Stimulated activated CD4-positive, alpha-beta T cell treated with anti-CD3 and anti-CD28 coated beads, Interleukin-1b, Interleukin-23, amount 100 ng/mL, for 1 hour (primary cell): Measurements from ENCODE around the gene WDR55.
"Not testable (repeated sequence)": the region's sequence is repeated elsewhere in the genome, so short reads cannot be mapped to it uniquely, and the experiment has no call there.

Source experiments
- DNase-seq, 2 donors: peaks; one replicate each; pipeline ENCODE4 v3.0.0-alpha.2; 2020; ENCODE audit warnings: low read depth in 2 of 2

The WDR55 gene

DNA sequence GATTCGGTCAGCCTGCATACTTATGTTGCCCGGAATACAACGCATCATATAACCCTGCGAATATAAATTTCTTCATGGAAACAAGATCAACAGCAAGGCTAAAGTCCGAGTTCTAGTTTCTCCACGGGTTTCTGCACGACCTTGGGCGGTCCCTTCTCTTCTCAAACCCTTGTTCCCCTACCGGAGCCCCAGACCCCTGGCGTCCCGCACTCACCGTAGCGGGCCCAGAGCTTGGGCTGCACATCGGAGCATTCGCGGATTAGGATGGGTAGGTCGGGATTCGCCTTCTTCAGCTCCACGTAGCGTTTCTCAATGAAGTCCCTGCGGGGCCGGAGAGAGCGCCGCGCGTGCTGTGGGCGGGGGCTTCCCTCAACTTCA is 17.7 kb upstream of the WDR55 start:
- DNase-seq = no peak

- DNase-seq = no peak
Observed at GRCh38 chr5:140658870-140659269, 5.8 kb upstream of the WDR55 start.

DNA sequence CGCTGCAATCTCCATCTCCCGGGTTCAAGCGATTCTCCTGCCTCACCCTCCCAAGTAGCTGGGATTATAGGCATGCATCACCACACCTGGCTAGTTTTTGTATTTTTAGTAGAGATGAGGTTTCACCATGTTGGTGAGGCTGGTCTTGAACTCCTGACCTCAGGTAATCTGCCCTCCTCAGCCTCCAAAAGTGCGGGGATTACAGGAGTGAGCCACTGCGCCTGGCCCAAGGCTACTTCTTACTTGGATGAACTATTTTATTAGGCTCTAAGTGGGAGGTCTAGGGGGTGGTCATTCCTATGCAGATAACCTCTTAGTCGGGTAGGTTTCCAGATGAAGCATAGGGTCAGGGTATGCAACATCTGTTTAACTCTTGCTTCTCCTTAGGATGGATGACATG is 4.3 kb upstream of the WDR55 start:
- not testable (repeated sequence) for DNase-seq

DNA sequence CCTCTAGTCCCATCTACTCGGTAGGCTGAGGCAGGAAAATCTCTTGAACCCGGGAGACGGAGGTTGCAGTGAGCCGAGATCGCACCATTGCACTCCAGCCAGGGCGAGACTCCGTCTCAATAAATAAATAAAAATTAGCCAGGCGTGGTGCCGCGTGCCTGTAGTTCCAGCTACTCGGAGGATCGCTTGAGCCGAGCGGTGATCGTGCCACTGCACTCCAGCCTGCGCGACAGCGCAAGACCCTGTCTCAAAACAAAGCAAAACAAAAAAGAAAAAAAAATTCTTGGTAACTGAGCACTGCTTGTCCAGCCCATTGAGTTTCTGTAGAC is 710 bp upstream of the WDR55 start:
- DNase-seq = no peak

- DNase-seq = not testable (repeated sequence)
Observed at GRCh38 chr5:140671035-140671434, 6.3 kb downstream of the WDR55 start.

GRCh38 chr5:140671472-140672125 is 6.9 kb downstream of the WDR55 start:
- no peak for DNase-seq

DNA sequence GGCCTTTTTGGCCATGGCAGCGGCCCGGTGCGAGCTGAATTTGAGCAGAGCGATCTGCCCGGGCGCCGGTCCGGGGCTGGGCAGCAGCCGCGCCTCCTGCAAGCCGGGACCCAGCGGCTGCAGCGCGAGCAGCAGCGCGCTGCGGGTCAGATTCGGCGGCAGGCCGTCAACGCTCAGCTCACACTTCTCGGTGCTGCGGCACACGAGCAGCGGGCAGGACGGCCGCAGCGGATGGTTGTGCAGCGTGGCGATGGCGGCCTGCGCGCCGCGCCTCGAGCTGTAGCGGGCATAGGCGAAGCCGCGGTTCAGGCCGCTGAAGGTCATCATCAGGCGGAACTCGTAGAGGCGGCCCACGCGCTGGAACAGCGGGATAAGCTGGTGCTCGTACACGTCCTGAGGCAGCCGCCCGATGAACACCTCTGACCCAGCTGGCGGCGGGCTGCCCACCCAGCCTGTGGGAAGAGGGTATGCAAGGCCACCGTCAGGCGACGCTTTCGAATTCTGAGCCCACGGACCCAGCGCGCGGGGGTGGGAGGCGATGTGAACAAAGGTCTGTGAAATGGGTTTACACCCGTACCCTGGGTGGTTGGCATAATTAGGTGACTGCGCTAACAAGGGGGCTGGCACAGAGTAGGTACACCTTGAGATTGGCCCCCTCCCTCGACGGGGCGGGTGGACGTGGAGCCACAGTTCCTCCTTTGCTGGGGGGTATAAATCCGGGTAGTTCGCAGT is 7.9 kb downstream of the WDR55 start:
- no peak for DNase-seq

DNA sequence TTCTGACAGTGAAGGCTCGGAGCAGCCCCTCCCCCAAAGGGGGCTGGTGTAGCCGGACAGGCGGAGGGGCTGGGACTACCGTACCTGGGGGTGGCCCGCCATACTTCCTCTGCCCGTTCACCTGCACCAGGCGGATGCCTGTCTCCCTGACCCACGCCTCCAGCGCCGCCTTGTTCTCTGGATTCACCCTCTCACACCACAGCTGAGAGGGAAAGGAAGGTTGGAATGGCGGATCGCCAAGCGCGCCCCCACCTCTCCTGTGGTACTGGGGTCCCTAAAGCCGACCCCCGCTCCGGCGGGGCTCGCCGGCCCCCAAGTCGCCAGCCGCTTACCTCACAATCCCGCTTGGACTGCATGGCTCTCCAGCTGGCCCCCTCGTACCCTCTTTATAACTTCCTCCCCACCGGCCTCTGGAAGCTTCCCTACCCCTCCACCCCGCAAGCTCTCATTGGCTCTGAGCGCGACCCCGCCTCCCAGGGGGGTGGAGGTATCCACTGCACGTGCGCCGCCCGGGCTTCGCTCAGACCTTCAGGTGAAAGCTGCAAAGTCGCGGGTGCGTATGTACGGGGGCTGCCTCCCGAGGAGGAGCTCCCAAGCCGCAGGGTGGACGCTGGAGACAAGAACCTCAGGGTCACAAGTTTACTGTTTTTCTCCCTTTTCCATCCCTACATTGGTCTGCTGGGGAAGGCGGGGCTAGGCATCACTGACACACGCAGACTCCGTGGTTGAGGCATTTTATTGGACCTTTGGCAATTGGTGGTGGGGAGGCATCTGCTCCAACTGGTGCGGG is 8.7 kb downstream of the WDR55 start, which contains the start of gene DND1:
DND1 (minus strand) TSS at position 390 of the 790 bp plus-strand sequence; CDS start at position 356, 34 bp downstream.
- DNase-seq = no peak

DNA sequence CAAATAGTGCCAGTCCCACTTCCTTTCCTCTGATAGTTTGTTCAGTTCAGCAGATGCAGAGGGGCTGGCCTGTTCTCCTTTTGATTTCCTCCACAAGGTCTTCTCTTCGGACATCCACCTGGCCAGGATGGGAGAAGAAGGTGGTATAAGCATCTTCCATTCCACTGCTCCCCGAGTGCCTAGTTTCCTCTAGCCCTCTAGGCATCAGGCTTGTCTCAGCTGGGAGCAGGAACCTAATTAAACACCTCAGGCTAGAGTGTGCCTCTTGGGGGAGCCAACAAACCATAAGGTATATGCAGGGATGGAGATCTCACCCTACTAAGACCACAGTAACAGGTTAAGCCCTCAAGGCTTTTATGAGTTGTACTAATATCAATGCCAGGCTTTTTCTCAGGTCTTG is 9.5 kb downstream of the WDR55 start:
- no peak for DNase-seq

- no peak for DNase-seq
Observed at GRCh38 chr5:140674629-140675028, 9.9 kb downstream of the WDR55 start.

DNA sequence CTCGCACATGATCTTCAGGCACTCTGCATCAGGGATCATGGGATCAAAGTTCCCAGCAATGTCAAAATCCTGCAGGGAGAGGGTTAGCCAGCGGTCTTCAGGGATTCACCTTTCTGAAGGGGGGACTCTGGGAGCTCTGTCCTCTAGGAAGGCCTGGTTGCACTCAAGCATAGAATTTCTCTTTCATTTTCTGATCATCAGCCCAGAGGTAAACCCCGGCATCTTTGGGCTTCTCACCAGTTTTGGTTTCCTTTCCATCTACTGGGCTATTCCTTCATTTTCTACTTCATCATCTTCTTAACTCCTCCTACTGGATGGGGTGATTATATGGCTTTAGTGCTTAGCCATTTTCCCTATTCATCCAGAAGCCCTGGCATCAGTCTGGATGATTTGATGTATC is 13.2 kb downstream of the WDR55 start:
- DNase-seq = no peak

- DNase-seq = no peak
Observed at GRCh38 chr5:140678993-140679392, 14.3 kb downstream of the WDR55 start.

DNA sequence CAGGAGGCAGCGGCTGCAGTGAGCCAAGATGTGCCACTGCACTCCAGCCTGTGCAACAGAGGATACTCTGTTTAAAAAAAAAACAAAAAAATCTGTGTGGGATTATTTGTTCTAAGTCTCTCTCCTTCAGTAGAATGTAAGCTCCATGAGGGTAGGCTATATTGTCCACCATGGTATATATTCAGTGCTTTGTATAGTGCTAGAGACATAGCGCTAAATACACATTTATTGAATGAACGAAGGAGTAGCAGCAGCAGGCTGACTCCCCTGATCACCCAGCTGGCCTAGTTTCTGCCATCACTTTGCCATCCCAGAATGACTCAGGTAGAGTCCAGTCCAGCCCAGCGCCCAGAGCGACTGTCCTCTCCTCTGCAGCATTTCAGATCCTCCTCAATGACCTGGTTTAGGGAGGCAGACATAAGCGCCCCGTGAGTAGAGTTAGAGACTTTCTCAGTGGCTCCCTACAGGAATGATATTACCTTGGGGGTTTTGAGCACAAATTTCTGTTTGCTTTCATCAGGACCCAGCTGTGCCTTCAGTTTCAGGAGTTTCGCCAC is 25.8 kb downstream of the WDR55 start:
- no peak for DNase-seq

- DNase-seq = peak; percentile 54 to 59
Observed at GRCh38 chr5:140690941-140691924, 26.5 kb downstream of the WDR55 start, which contains the start of the genes HARS1 and HARS2. HARS1 (minus strand) TSS chr5:140691370; CDS start chr5:140691304, 66 bp downstream. HARS2 (plus strand) TSS chr5:140691455; CDS start chr5:140691649, 194 bp downstream.

DNA sequence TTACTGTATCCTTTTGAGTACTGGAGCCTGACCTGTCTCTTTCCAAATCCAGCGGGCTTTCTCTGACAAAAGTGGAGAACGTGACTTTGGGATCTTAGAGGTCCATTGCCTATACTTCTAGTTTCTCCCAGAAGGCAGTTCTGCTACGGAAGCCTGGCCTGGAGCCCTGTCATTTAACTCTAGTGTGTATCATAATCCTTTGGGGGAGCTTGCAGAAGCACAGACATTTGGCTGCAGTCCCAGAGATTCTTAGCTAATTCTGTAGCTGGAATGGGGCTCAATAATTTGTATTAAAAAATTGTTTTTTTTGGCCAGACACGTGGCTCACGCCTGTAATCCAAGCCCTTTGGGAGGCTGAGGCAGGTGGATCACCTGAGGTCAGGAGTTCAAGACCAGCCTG is 29.6 kb downstream of the WDR55 start:
- no peak for DNase-seq

DNA sequence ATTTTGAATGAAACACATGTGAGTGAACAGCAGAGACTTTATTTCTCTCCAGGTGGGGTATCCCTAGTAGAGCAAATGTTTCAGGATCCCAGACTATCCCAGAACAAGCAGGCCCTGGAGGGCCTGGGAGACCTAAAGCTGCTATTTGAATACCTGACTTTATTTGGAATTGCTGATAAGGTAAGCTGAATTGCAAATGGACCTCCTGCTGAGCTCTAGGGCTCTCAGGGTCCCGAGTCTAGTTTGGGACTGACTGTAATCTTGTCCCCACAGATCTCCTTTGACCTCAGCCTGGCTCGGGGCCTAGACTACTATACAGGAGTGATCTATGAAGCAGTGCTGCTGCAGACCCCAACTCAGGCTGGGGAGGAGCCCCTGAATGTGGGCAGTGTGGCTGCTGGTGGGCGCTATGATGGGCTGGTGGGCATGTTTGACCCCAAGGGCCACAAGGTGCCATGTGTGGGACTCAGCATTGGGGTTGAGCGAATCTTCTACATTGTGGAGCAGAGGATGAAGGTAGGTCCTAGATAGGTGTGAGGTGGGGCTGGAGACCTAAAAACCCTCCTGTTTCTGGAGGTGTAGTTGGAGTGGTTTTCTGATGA is 32.3 kb downstream of the WDR55 start:
- DNase-seq = no peak

GRCh38 chr5:140700177-140701144 is 35.8 kb downstream of the WDR55 start, which contains the start of gene ZMAT2:
ZMAT2 (plus strand) TSS chr5:140700447; CDS start chr5:140700461, 14 bp downstream.
- peak; percentile 70 for DNase-seq

- no peak for DNase-seq
Observed at GRCh38 chr5:140707812-140708211, 43.1 kb downstream of the WDR55 start.

DNA sequence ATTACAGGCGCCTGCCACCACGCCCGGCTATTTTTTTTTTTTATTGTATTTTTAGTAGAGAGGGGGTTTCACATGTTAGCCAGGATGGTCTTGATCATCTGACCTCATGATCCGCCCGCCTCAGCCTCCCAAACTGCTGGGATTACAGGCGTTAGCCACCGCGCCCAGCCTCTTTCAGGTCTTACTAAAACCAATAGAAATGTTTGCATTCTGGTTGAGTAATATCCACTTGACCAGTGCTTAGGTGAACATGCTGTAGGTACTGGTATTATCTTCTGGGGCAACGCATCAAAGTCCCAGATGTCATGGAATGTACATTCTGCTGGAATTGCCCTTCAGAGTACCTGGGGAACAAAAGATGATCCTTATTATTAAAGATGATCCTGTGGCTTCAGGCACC is 44.1 kb downstream of the WDR55 start:
- not testable (repeated sequence) for DNase-seq
